A549 (cell line): ENCODE measurements around the gene METTL16.

Source experiments
- CBX2 ChIP-seq: fragments of 200-600 bp; sonication (generic); IDR thresholded peaks from 2 replicates; pipeline ENCODE4 v1.6.1; 2016; ENCODE audit warnings: low read depth, mild to moderate bottlenecking, borderline replicate concordance
- CTCF ChIP-seq: fragments of >200 bp; sonication (Bioruptor Twin); formaldehyde crosslinking; IDR thresholded peaks from 3 replicates; pipeline ENCODE4 v1.5.1; 2016
- ELK1 ChIP-seq: fragments of 150-350 bp; IDR thresholded peaks from 2 replicates; pipeline ENCODE4 v1.6.1; 2014; ENCODE audit warnings: low read depth, mild to moderate bottlenecking, low read length
- HES2 ChIP-seq: fragments of >200 bp; sonication (Bioruptor Twin); formaldehyde crosslinking; IDR thresholded peaks from 2 replicates; pipeline ENCODE4 v1.6.1; 2016
- JUNB ChIP-seq: fragments of >200 bp; sonication (Bioruptor Twin); formaldehyde crosslinking; IDR thresholded peaks from 2 replicates; pipeline ENCODE4 v1.6.1; 2016
- KDM1A ChIP-seq: fragments of 200-600 bp; sonication (generic); IDR thresholded peaks from 2 replicates; pipeline ENCODE4 v1.6.1; 2016; ENCODE audit warnings: low read depth, mild to moderate bottlenecking
- POLR2A ChIP-seq: IDR thresholded peaks from 2 replicates; pipeline ENCODE4 v1.6.1; 2012; ENCODE audit warnings: mild to moderate bottlenecking, low read length
- RAD21 ChIP-seq, 2 experiments: fragments of >200 bp in 1 of 2; sonication (Bioruptor Twin) in 1 of 2; formaldehyde crosslinking in 1 of 2; IDR thresholded peaks in 1 of 2; conservative IDR thresholded peaks in 1 of 2; 2 replicates in 1 of 2; 3 replicates in 1 of 2; pipeline ENCODE4 v1.6.1; 2012 to 2018; ENCODE audit warnings: inconsistent platforms in 1 of 2
- REST ChIP-seq: fragments of 200-600 bp; sonication (generic); IDR thresholded peaks from 2 replicates; pipeline ENCODE4 v1.6.1; 2016; ENCODE audit warnings: antibody characterized with exemption, mild to moderate bottlenecking, moderate library complexity
- RFX5 ChIP-seq: fragments of 450-650 bp; IDR thresholded peaks from 2 replicates; pipeline ENCODE4 v1.7.1; 2014; ENCODE audit warnings: antibody characterized with exemption, mild to moderate bottlenecking, moderate library complexity

- TF ChIP-seq KDM1A: no peak
- TF ChIP-seq REST: no peak
- no peak for TF ChIP-seq HES2
- no peak for TF ChIP-seq CTCF
- no peak for TF ChIP-seq JUNB
- no peak for TF ChIP-seq RFX5
- TF ChIP-seq RAD21 (conservative IDR thresholded peaks at IDR 0.05 in 1 of 2, IDR thresholded peaks at IDR 0.05 in 1 of 2): no peak
- no peak for TF ChIP-seq CBX2
- no peak for TF ChIP-seq ELK1
- no peak for TF ChIP-seq POLR2A
These were observed 93.1 kb downstream of the METTL16 start for GRCh38 chr17:2418572-2418971.
